GM12891 (cell line): ENCODE results near the gene EXOC4.

ENCODE experiments used
- DNase-seq: peaks from one replicate; pipeline ENCODE4 v3.0.0; 2011; ENCODE audit warnings: low spot score; ENCODE audit not compliant: insufficient read length
- FAIRE-seq: peaks from 2 replicates; lab custom pipeline; 2011; peaks lifted over from hg19 to GRCh38; lab: Jason Lieb, UNC
- PAX5 ChIP-seq: IDR thresholded peaks from 2 replicates; pipeline ENCODE4 v1.6.1; 2011; ENCODE audit warnings: low read length, moderate library complexity, mild to moderate bottlenecking; ENCODE audit not compliant: insufficient read depth, severe bottlenecking
- POLR2A ChIP-seq: IDR thresholded peaks from 2 replicates; pipeline ENCODE4 v1.6.1; 2011; ENCODE audit warnings: low read depth, low read length, control low read depth
- POLR2AphosphoS5 ChIP-seq: IDR thresholded peaks from 2 replicates; pipeline ENCODE4 v1.6.1; 2011; ENCODE audit warnings: low read depth, low read length, control low read depth
- POU2F2 ChIP-seq: IDR thresholded peaks from 2 replicates; pipeline ENCODE4 v1.6.1; 2011; ENCODE audit warnings: low read depth, mild to moderate bottlenecking, control low read depth, low read length, moderate library complexity
- SPI1 ChIP-seq: IDR thresholded peaks from 2 replicates; pipeline ENCODE4 v1.6.1; 2011; ENCODE audit warnings: low read depth, low read length, control low read depth
- TAF1 ChIP-seq: IDR thresholded peaks from 2 replicates; pipeline ENCODE4 v1.6.1; 2011; ENCODE audit warnings: low read depth, low read length, control low read depth

The EXOC4 gene

DNA sequence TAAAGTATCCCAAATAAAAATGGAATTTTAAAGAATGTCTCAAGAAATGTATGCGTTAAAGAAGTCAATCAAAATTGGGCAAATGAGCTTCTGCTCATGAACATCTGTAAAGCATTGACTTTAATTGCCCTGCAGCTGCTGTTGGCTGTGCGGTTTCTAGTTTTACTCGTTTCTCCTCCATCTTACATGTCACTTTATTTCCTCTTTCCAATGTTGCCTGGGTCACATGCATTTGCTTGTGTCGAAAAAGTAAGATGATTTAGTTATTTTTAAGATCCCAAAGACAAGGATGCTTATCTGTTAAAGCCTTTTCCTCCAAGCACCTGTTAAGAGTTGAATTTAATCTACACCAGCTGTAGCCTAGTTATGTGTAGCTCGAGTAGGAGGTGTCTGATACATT is 310.4 kb downstream of the EXOC4 start:
- TF ChIP-seq TAF1 (no peak), POU2F2 (no peak), PAX5 (no peak), POLR2A (no peak), POLR2AphosphoS5 (no peak), SPI1 (no peak)
- FAIRE-seq (no peak), DNase-seq (no peak)

DNA sequence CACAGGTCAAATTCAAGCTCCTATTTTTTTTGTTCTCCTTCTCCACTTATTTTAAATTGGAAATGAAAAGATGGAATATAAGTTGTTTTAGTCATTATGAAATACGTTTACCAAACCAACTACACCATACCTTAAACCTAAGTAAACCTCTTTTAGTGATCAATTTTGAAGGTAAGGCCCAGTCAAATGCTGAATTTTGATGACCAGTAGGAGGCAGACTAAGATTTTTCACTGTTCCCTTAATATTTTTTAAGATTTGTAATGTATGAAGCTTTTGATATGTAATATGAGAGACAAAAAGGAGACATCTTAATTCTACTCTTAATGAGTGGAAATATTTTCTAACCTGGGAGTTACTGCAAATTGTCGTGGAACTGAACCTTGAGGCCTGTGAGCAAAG is 311.6 kb downstream of the EXOC4 start:
- FAIRE-seq = no peak
- DNase-seq = no peak
- TF ChIP-seq TAF1 (no peak), SPI1 (no peak), POU2F2 (no peak), POLR2A (no peak), PAX5 (no peak), POLR2AphosphoS5 (no peak)

DNA sequence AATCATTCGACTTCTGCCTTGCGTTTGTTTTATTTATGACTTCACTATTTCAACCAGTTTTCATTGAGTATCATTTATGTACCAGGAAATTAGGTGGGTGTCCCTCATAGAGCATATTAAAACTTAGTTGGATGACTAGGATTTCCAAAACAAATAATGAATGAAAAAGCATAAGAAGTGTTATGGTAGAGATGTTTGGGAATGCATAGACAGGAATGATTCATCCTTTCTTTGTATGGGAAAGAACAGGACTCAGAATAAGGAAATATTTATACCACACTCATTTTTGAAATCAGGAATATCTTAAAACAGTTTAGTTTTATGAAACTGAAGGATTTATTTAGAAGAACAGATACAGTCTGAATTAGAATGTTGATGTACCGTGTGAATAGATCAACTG is 315.7 kb downstream of the EXOC4 start:
- TF ChIP-seq TAF1 (no peak), POLR2AphosphoS5 (no peak), PAX5 (no peak), POU2F2 (no peak)
- FAIRE-seq (no peak), DNase-seq (no peak)

DNA sequence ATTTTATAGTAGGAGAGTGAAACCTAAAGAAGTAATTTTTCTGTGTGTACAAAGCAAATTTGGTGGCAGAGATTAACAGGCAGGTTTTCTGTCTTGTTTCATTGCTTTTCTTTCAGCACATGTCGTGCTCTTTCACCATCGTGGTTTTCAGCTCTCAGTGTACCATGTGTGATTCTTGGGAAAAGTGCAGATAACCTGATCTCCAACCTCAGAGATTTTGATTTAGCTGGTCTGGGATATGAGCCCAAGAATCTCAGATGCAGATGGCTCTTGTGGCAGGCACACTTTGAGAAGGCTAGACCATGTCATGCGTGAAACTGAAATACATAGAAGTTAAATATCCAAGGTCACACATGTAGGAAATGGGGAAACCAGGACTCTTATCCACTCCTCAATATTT is 317.4 kb downstream of the EXOC4 start:
- no peak for FAIRE-seq
- no peak for DNase-seq
- no peak for TF ChIP-seq POU2F2
- no peak for TF ChIP-seq POLR2A
- no peak for TF ChIP-seq TAF1
- no peak for TF ChIP-seq POLR2AphosphoS5
- TF ChIP-seq SPI1 = no peak
- no peak for TF ChIP-seq PAX5

DNA sequence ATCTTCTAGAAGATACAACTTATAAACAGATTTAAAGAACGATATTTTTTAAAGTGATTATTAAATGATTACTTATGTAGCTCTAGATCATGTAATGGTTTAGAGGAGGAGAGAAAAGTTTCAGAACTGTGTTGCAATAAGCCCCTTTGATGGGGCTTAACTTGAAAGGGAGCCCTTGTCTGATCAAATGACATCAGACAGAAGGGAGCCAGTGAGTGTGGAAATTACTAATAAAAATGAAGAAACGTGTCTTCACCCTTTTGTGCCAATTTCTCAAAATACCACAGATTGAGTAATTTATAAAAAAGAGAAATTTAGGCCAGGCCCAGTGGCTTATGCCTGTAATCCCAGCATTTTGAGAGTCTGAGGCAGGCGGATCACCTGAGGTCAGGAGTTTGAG is 318.2 kb downstream of the EXOC4 start:
- no peak for FAIRE-seq
- DNase-seq = no peak
- TF ChIP-seq PAX5 (no peak), POLR2A (no peak), POU2F2 (no peak), POLR2AphosphoS5 (no peak), TAF1 (no peak), SPI1 (no peak)

DNA sequence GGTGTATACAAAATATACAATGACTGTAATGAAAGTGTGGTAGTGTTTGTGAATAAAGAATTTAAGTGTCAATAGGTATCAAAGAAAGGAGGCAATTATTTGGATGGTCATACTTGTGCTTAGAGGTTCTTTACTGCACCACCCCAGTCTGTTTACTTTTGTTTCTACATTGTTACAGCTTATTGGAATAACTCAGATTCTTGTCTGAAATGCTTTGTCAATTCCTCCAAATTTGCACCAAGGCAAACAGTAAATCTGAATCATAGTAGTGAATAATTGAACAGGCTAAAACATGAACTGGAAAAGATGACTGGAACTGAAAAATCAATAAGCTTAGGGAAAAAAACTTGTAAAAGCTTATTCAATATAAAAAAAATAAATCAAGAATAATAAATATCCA is 319.2 kb downstream of the EXOC4 start:
- TF ChIP-seq TAF1 (no peak), PAX5 (no peak), POLR2AphosphoS5 (no peak), SPI1 (no peak)
- no peak for FAIRE-seq
- no peak for DNase-seq

DNA sequence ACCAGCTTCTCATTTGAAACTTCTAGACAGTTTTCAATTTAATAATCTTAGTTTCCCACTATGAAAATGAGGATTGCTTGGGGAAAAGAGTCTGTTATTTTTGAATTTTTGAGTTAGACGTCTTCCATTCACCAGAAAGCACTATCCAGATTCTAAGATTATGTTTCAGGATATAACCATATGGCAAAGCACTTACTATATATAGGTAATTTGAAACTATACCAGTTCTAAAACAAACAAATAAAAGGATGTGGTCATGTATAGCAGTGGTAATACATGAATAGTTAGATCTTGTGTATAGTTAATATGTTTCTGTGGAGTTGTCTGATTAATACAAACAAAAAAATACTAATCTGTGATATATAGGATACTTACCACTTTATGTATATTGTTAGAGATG is 320.0 kb downstream of the EXOC4 start:
- no peak for TF ChIP-seq POLR2AphosphoS5
- TF ChIP-seq POLR2A = no peak
- TF ChIP-seq POU2F2 = no peak
- no peak for TF ChIP-seq SPI1
- no peak for TF ChIP-seq TAF1
- TF ChIP-seq PAX5 = no peak
- DNase-seq (no peak), FAIRE-seq (no peak)

DNA sequence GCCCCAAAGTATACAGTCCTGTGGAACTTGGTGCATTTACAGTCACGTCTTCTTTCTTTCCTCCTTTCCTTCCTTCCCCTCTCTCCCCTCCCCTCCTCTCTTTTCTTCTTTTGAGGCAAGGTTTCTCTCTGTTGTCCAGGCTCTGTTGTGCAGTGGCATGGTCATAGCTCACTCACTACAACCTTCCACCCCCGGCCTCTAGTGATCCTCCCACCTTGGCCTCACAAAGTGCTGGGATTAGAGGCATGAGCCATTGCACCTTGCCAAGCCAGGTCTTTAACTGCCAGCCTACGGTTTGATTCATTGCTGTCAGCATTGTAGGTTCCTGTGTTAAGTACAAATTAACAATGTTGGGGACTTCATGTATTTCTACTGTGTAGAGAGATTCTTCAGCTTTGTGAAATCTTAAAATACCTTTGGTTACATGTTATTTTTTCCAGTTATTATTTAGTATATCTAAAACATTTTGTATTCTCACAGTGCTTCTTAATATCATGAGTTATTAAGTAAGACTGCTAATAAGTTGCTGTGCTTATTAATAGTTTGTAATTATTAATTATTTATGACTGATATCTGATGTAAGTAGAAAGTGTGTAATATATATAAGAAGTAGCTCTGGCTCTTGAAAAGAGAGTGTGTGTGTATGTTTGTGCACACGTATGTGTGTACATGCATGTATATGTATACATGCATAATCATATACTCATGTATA is 320.8 kb downstream of the EXOC4 start:
- no peak for TF ChIP-seq POLR2A
- no peak for TF ChIP-seq POU2F2
- no peak for TF ChIP-seq POLR2AphosphoS5
- no peak for TF ChIP-seq PAX5
- TF ChIP-seq TAF1 = no peak
- no peak for TF ChIP-seq SPI1
- DNase-seq = no peak
- FAIRE-seq = no peak

DNA sequence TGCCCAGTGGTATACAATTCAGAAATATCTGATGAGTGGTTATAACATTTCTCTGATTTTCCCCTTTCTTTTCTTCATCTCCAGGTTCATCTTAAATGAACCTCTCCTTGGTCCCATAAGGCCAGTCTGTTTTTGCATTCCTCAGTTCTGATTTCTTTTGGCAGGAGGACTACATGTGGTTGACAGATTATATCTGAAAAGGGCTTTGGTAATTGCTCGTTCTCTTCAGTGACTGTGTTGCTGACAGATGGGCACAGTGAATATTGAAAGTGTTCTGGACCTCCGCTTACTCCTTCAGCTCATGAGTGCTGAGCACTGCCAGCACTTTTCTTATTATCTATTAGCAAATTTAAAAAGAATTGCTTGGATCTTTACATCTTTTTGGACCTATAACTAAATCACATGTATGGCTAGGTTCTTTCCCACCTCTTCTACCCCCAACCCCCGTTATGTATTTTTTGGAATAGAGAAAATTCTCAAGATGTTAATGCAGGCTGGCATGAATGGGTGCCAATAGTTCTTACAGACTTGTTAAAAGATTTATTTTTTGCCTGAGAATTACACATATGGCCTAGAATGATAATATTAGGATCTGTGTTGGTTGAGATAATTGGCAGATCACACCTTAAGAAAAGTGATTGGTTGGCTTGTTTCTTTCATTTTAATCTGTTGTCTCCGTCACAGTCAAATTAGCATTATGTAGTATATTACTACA is 323.0 kb downstream of the EXOC4 start:
- DNase-seq (no peak), FAIRE-seq (no peak)
- no peak for TF ChIP-seq POLR2A
- TF ChIP-seq TAF1 = no peak
- no peak for TF ChIP-seq PAX5
- TF ChIP-seq POU2F2 = no peak
- TF ChIP-seq POLR2AphosphoS5 = no peak
- TF ChIP-seq SPI1 = no peak
